Activated CD8-positive, alpha-beta memory T cell treated with anti-CD3 and anti-CD28 coated beads for 36 hours (primary cell): Measurements from ENCODE around the gene ERBB4. TPM values are rescaled to one million over a fixed set of nuclear protein-coding genes. Genes with fewer than 3 reads are reported as not detected.

ENCODE experiments used
- CTCF ChIA-PET: fragments of 350-600 bp; sonication (Branson Sonifier 250); formaldehyde crosslinking; loops from one replicate; lab custom pipeline; 2021; ENCODE audit warnings: antibody characterized with exemption; lab: Charles Lee
- POLR2A ChIA-PET: fragments of 350-600 bp; sonication (Branson Sonifier 250); formaldehyde crosslinking; loops from one replicate; lab custom pipeline; 2021; ENCODE audit warnings: antibody characterized with exemption; lab: Charles Lee
- total RNA-seq, 2 experiments: library from RNA; stranded (reverse); gene quantifications; one replicate each; pipeline ENCODE4 v1.2.3, GENCODE V29; 2021

ERBB4 gene
- total RNA-seq, result not detected

DNA sequence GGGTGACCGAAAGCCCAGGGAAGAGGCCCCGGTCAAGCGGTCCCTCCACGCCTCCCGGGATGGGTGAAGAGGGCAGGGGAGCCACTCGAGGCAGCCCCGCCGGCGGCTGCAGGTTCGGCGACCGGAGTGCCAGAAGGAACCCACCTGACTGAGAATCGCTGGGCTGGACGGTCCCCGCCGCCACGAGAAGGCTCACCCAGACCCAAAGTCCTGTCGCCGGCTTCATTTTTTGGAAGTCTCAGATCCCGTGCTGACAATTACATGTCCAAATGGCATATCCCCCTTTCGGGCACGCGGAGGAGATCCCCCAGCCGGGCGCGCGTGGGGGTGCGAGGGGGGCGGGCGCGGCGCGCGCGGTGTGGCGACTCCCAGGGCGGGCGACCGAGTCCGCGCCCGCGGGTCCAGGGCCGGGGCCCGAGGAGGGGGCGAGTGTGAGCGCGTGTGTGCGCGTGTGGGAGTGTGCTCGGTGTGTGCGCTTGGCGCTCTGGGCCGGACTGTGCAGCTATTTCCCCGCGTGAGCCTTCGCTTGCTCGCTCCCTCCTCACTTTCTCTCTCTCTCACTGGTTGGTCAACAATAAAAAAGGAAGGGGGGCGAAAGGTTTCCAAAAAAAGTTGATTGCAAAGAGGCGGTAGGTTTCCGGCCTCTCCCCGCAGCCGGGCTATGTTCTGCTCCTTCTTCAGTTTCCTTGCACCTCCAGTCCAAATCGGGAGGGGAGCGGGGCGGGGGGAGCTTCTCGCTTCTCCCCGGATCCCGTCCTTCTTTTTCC, at the start of gene ERBB4:
Gene ERBB4, minus strand, starts transcription at position 498 of the 767 bp plus-strand sequence. Its CDS starts 272 bp downstream, at position 226.
- ChIA-PET POLR2A (no interaction called here), CTCF (interaction anchor here (0.6 to 0.9 kb wide), 2 partner anchors 99 to 116 kb away, joined by 3 to 4 read pairs; no protein-coding TSS in a partner anchor)

DNA sequence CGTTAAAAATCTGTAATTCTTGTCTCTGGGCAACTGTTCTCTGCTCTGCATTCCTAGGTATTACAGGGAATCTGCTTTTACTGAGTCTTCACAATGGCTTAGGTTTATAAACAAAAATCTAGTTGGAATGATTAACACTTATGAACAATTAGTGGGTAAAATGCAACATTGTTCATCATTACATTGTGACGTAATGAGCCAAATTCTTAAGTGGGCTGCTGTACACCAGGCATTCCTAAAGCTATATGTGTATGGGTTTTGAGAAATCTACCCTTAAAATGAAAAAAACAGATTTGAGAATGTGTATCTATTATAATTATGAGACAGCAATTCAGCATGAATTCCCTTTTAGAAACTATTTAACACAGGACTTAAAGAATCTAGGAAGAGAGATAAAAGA, 41.5 kb upstream of the ERBB4 start:
- POLR2A ChIA-PET, result no interaction called here
- CTCF ChIA-PET, result no interaction called here

DNA sequence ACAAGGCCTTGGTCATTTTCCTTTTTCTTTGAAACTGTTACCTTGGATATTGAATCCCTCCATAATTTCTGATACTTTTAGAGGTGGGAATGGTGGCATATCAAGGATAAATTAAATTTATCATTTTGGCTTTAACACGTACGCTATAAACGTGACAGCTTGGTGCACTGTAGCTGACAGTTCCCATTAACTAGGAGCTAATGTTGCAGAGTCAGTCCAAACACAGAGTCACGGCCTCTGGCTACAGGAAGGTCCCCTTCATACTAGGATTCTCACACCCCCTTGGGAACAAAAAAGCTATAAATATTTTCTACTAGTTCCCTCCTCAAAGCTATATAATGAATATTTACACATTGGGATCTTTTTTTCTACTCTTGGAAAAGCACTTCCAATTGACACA, 17.7 kb upstream of the ERBB4 start:
- POLR2A ChIA-PET, result no interaction called here
- CTCF ChIA-PET, result no interaction called here

DNA sequence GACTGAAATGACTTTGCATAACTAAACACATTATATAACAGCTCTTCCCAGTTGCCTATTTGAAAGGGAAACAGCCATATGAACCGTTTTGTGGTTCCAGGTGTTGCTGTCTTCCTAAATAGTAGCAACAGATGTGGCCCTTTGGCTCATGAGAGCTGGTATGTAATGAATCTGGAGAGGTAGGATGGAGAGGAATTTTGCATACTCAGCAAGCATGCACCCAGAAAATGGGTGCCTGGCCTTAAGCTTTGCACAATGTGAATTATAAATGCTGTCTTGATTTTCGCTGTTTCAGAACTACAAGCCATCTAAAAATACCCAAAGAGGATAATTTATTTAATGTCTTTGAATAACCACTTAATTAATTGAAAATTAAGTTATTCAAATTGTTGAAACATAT, 15.6 kb upstream of the ERBB4 start:
- ChIA-PET CTCF (interaction anchor here (1.2 kb wide), 1 partner anchor 13 kb away, joined by 4 read pairs; no protein-coding TSS in a partner anchor), POLR2A (interaction anchor here (0.6 kb wide), 1 partner anchor 713 kb away, joined by 3 read pairs; no protein-coding TSS in a partner anchor)

DNA sequence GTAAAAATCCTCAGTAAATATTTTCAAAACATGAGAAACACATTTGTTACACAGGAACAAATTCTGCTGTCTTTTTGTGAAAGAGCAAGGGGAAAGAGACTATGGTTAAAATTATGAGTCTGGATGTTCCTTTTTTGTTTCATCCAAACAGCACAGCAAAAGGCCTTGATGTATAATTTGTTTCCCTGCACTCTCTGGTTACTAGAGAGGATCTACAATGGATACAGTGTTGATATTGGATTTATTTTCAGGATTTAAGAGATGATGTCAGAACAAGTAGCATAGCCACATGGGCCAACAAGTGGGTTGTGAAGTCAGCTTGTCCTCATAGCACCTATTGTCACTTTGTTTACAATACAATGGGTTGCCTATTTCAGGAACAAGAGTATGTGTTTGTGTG, 11.3 kb upstream of the ERBB4 start:
- CTCF ChIA-PET, result interaction anchor here (0.8 kb wide), 1 partner anchor 18 kb away, joined by 4 read pairs; no protein-coding TSS in a partner anchor
- POLR2A ChIA-PET, result no interaction called here

DNA sequence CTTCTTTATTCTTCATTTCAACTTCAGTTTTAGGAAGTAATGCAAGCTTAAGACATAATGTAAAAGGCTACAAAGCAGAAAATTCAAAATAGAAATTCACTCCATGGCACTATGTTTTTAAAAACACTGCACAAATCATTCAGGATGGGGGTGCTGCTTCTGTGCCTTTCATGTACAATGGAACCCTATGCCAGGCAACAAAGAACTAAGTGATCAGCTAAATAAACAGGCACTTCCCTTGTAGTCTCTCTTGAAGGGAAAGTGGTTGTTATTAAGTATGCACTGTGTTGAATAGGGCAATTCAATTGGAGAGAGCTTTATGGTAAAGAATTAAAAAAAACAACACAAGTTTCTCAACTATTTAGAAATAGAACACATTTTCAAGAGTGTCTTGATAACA, 10.9 kb upstream of the ERBB4 start:
- POLR2A ChIA-PET, result no interaction called here
- CTCF ChIA-PET, result no interaction called here

DNA sequence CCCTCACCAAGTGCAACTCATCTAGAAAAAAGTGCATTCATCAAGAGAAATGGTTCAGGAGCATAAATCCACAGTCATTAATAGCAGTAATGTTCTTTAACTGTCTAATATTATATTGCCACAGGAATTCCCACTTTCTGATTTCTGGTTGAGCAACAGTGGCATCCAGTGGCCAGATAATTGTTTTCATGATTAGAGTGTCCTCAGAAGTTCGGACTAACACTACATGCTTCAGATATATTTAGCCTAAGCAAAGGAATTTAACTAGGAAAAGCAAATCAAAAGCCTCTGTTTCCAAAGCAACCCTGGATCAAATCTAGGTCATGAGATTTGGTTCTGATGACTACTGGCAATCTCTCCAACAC, 9.8 kb upstream of the ERBB4 start:
- CTCF ChIA-PET, result no interaction called here
- POLR2A ChIA-PET, result no interaction called here

DNA sequence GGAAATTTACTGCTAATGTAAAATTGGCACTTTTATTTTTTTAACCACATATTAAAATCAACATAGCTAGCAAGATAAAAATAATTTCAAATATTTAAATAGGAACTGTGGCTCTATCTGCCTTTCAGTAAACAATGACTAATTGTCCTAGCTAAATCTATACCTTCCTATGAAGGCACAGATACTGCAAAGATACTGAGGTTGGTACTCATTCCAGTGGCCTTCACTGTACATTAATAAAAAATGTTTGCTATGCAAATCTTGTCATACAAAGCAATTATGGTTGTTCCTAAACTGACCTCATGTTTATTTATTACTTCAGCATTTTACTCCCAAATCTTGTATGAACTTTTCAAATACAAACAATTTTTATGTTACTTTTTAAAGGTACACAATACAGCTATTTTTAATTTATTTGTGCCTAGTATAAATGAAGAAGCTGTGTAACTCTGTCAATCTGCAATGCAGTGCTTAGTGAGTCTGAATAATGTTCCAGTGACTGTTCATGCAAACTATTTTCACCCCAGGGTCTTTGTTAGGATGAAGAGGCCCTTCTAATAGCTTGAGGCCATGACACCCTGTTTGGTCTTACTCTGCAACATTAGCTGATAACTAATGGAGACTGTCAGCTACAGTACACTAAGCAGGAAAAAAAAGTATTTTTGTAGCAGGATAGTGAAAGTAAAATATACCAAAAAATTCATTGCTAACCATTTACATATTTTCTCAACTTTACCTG, 9.3 kb upstream of the ERBB4 start:
- CTCF ChIA-PET, result no interaction called here
- POLR2A ChIA-PET, result no interaction called here

DNA sequence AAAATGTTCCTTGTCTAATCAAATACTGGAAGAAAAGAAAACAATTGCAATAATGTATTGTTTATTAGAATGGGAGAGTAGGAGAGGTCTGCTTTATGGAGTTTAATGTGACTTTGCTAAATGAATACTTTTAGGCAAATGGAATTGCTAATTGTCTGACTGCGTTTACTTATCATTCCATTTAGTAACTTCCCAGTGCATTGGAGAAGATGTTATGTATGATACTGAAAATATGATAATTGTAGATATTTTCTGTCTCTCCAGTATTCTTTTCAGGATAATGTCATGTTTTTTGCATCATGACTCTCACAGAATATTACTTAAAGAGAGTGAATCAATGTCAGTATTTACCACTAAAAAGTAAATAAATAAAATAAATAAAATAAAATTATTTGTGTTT, 8.1 kb upstream of the ERBB4 start:
- POLR2A ChIA-PET, result no interaction called here
- CTCF ChIA-PET, result no interaction called here

DNA sequence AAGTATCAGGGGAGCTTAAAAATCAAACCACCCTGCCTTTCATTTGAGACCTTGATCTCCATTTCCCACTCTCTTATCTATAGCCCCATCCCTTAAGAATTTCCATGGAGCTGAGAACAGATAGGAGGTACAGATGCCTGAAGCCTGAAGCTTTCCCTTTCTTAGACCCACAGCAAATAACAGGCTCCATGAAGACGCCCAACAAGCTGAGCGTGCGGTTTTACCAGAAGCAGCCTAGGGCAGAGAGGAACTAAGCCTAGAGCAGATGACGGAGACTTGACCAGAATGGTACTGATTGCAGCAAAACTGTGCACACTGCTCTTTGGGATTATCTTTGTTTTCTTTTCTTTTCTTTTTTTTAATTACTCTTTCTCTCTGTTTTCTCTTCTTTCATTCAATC, 1.7 kb upstream of the ERBB4 start:
- CTCF ChIA-PET, result no interaction called here
- POLR2A ChIA-PET, result no interaction called here

DNA sequence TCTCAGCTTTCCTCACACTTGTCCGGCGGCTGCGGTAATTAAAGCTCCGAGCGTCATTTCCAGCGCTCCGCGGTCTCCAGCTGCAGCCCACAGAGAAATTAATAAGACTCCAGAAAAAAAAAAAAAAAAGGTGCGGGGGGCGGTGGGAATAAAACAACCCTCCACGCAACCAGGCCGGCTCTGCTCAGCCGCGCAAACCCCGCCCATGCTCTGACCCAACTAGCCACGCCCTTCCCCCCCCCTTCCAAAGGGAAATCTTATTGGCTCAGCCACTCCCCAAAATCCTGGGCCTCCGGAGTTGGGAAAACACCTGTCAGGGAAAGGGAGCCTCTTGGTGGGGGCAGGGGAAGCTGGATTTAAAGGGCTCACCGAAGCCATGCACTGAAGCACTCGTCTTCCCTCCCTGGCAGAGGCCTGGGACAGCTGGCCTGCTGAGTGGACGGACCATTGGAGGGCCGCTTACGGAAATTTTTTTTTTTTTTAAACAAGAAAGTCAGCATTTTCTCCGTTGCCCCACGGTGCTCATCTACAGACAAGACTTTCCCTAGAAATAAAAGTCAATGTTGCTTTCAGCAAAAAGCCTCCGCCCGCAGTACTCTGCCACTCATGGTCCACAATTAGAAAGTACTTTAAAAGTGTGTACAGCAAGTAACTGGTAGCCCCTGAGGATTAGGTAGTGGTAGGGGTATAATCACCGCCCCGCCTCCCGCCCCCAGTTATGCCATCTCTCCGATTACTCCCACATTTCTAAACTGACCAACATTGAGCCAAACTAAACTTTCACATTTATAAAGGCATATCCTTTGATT, 674 bp upstream of the ERBB4 start:
- POLR2A ChIA-PET, result no interaction called here
- CTCF ChIA-PET, result interaction anchor here (0.6 to 0.9 kb wide), 2 partner anchors 98 to 117 kb away, joined by 3 to 4 read pairs; no protein-coding TSS in a partner anchor

DNA sequence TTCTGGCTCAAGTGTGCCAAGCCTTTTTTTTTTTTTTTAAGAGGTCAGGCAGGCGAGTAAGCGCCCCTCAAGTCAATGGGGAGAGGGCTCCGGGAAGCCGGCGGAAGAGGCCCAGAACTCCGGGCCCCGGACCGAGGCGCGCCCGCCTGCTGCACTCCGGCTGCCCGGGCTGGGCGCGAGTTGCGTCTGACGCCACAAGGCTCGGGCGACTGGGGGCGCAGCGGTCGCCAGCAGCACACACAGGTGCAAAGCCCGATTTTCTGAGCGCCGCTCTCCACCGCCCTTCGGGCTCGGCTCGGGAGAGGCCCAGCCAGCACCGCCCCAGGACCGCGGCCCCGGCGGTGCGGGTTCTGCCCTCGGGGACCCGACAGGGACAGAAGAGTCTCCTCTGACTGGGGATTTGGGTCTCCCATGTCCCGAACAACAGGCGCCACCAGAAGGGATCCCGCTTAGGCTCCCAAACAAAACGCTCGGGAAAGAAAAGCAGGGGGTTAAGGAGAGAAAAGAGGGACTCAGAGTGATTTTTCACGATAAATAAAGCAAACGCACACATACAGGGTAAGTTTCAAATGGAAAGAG, 787 bp downstream of the ERBB4 start:
- CTCF ChIA-PET, result no interaction called here
- POLR2A ChIA-PET, result no interaction called here

DNA sequence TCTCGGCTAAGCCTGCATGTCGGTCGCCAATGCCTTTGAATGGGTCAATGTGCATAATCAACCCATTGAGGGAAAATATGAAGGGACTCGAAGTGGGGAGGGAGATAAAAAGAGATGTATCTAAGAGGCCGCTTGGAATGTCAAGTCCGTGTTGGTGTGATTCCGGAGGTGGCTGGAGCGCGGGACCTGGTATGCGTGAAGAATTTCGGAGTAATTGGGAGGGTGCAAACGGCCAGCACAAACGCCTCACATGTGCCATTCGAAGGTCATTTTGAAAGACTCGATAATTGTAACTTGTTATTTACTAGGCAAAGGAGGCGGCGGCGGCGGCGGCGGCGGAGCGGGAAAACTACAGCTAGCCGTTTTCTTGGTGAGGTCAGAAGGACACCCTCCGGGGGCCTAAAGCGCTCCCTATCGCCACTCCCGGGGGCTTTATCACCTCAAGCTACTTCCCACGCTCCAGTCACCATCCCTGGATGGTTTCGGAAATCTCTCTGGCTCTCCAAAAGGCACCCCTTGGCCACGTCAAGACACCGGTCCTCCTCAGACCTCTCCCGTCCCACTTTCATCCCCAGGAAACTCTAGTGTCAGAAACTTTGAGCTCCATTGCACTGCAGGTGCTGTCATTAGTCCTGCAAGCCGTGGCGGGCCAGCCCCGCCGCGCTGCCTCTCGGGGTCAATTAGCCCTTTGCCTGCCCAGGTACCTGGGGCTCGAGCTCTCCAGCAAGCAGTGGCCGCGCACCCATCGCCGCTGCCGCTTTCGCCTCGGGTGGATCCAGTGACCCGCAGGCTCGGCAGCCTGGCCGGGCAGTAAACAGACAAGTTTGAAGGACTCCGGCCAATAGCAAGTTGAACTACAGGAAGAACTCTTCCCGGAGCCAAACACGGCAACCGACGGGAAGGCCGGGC, 1.5 kb downstream of the ERBB4 start:
- CTCF ChIA-PET, result no interaction called here

DNA sequence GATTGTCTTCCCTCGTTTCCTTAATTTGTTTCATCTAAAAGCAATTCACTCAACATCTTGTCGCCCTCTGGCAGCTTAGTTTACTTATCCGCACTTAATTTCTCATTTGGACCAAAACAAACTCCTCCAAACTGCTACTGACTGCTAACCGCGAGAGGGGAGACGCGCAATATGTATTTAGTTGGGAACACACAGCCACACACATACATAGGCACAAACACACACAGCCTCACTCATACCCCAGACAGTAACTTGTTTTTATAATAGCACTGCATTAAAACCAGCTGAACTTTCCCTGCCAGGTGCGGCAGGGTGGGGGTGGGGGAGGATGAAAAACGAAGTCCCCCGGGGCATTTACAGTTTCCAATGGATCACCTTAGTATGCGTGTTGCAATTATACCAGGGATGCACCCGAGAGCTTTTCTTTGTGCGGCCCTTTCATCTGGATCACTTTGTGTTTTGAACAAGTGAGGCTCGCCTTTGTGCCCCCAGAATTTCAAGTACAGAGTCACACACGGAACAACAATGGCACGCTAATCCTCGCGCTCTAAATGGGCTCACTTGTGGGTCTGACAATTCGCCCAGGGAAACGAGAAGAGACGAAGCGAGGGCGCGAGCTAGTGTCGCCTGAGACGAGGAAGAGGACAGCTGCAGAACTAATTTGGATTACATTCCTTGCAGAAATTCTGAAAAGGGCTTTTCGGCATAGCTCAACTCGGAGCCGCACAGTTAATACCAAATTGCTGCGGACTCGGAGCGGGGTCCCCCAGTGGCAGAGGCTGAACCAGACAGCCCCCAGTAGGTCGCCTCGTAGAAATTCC, 2.4 kb downstream of the ERBB4 start:
- POLR2A ChIA-PET, result no interaction called here
- CTCF ChIA-PET, result no interaction called here

More for the DNA sequence above, 1.5 kb downstream of the ERBB4 start:
- POLR2A ChIA-PET, result no interaction called here

DNA sequence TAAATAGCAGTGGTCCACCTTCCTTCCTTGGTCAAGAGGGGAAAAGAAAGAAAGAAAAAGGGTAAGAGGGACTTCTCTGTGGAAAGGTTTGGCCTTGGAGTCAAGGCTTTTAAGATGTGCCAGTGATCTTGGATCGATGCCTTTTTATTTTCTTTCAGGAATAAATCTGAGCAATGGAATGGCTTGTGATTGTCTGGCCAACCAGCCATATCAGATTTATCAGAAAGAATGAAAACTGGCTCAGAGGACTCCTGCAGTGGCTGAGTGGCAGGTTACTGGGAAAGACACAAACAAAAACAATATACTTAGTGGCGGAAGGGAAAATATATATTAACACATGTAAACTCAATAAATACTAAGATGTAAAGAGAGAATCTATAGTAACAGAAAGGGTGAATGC, 4.3 kb downstream of the ERBB4 start:
- CTCF ChIA-PET, result no interaction called here
- POLR2A ChIA-PET, result no interaction called here

DNA sequence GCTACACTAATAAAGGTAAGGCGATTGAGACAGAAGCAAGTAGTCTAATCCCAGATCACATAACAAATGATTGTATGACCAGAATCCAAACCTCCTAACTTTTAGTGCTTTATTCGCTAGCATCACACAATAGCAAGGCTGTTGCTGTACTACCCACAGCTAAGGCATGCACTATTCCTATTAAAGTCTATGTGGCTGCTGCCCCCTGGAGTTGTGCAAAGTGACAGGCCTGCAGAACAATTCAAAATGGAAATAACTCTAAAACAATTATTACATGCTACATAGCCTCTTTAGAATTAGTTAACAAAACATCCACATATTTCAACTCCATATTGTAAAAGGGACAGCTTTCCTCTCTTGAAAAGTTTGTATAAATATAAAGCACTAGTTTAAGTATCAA, 6.0 kb downstream of the ERBB4 start:
- CTCF ChIA-PET, result no interaction called here

DNA sequence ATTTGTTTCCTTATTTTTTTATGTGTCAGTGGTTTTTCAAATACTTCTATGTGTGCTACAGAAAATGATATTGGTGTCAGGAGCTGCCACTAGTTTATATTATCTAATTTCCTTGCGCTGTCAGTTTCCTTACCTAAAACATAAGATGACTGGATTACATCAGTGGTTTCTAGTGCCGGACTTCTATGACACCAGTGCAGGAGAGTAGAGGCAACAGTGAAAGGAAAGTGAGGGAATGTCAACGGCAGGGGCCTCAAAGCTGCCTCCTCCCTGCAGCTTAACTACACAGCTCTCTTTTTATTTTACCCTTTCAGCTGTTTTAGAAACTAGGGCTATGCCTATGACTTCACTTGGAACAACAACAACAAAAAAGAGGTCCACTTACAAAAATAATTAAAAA, 6.5 kb downstream of the ERBB4 start:
- POLR2A ChIA-PET, result no interaction called here
- CTCF ChIA-PET, result no interaction called here

More for the DNA sequence above, 6.0 kb downstream of the ERBB4 start:
- POLR2A ChIA-PET, result no interaction called here

DNA sequence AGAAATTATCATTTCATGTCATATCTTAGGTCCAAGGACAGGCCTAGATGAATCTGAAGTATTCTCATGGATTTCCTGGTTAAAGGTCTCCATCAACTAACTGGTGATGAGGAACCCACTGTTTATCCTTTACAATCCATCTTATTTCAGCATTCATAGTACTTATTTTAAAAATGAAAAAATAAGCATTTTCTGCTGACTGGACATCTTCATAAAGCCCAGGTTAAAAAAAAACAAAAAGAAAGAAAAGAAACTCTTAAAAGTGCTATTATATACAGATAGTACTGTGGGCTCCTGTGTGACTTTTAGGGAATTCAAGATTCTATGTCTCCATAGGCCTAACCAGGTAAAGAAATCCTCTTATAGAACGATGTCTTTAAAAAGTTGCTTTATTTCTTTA, 7.1 kb downstream of the ERBB4 start:
- CTCF ChIA-PET, result no interaction called here
- POLR2A ChIA-PET, result no interaction called here
